HEK293 (cell line): ENCODE measurements around the gene PRG2.

Experiments used
- CTCF ChIA-PET: fragments of 350-600 bp; formaldehyde crosslinking; extraction: SDS; loops from one replicate; lab custom pipeline; 2021; ENCODE audit warnings: antibody characterized with exemption; lab: Yijun Ruan, JAX
- POLR2A ChIA-PET: fragments of 300-600 bp; formaldehyde crosslinking; extraction: SDS; loops from one replicate; lab custom pipeline; 2020; ENCODE audit warnings: antibody characterized with exemption, inconsistent platforms; lab: Yijun Ruan, JAX
- H3K27ac ChIP-seq: fragments of 200-500 bp; sonication (Bioruptor generic); 2 replicates; pipeline ENCODE4 v1.5.1; 2014; ENCODE audit warnings: low read depth, low read length, control low read depth, inconsistent platforms; ENCODE audit errors: extremely low read depth
- H3K36me3 ChIP-seq, 2 experiments: fragments of 200-500 bp in 1 of 2; sonication (Bioruptor generic) in 1 of 2; 1 replicate in 1 of 2; 2 replicates in 1 of 2; pipeline ENCODE4 v1.5.1; 2014 to 2017; ENCODE audit warnings: inconsistent platforms in 2 of 2, low read length in 2 of 2; ENCODE audit not compliant: control insufficient read depth in 2 of 2, insufficient read depth in 1 of 2
- H3K4me1 ChIP-seq: fragments of 200-500 bp; sonication (Bioruptor generic); 2 replicates; pipeline ENCODE4 v1.5.1; 2014; ENCODE audit warnings: mild to moderate bottlenecking, low read length, inconsistent platforms; ENCODE audit not compliant: control insufficient read depth, insufficient read depth
- H3K4me3 ChIP-seq: 2 replicates; pipeline ENCODE4 v1.5.1; 2011; ENCODE audit warnings: low read depth, mild to moderate bottlenecking, control low read depth, low read length, moderate library complexity
- H3K9me3 ChIP-seq: fragments of 200-500 bp; sonication (Bioruptor generic); 2 replicates; pipeline ENCODE4 v1.5.1; 2014; ENCODE audit warnings: low read depth, low read length, inconsistent platforms; ENCODE audit not compliant: control insufficient read depth, insufficient read depth
- BCL11A ChIP-seq: fragments of 450-650 bp; formaldehyde crosslinking; IDR thresholded peaks from 2 replicates; pipeline ENCODE4 v1.5.1; 2016; ENCODE audit warnings: low read depth, missing biosample characterization, missing genetic modification characterization
- GFI1B ChIP-seq: fragments of 450-650 bp; formaldehyde crosslinking; IDR thresholded peaks from 2 replicates; pipeline ENCODE4 v1.5.1; 2016; ENCODE audit warnings: missing biosample characterization, missing genetic modification characterization
- PRDM1 ChIP-seq: fragments of 450-650 bp; formaldehyde crosslinking; IDR thresholded peaks from 2 replicates; pipeline ENCODE4; 2016; ENCODE audit warnings: missing biosample characterization, missing genetic modification characterization
- SCRT1 ChIP-seq: fragments of 450-650 bp; formaldehyde crosslinking; IDR thresholded peaks from 2 replicates; pipeline ENCODE4 v1.5.1; 2016; ENCODE audit warnings: missing biosample characterization, missing genetic modification characterization, borderline replicate concordance
- YY2 ChIP-seq: fragments of 450-650 bp; formaldehyde crosslinking; IDR thresholded peaks from 2 replicates; pipeline ENCODE4 v1.5.1; 2016; ENCODE audit warnings: missing biosample characterization, missing genetic modification characterization
- ZBTB20 ChIP-seq: fragments of 450-650 bp; formaldehyde crosslinking; IDR thresholded peaks from 2 replicates; pipeline ENCODE4 v1.5.1; 2016; ENCODE audit warnings: missing biosample characterization, missing genetic modification characterization
- ZFP3 ChIP-seq: fragments of 450-650 bp; formaldehyde crosslinking; IDR thresholded peaks from 2 replicates; pipeline ENCODE4 v1.5.1; 2016; ENCODE audit warnings: low read depth, missing biosample characterization, missing genetic modification characterization
- ZNF132 ChIP-seq: fragments of 450-650 bp; formaldehyde crosslinking; IDR thresholded peaks from 2 replicates; pipeline ENCODE4 v1.5.1; 2017; ENCODE audit warnings: missing biosample characterization, missing genetic modification characterization, borderline replicate concordance
- ZNF133 ChIP-seq: fragments of 450-650 bp; formaldehyde crosslinking; IDR thresholded peaks from 2 replicates; pipeline ENCODE4 v1.5.1; 2016; ENCODE audit warnings: missing biosample characterization, missing genetic modification characterization
- ZNF157 ChIP-seq: fragments of 450-650 bp; formaldehyde crosslinking; IDR thresholded peaks from 2 replicates; pipeline ENCODE4 v1.5.1; 2016; ENCODE audit warnings: missing biosample characterization, missing genetic modification characterization
- ZNF169 ChIP-seq: fragments of 450-650 bp; formaldehyde crosslinking; IDR thresholded peaks from 2 replicates; pipeline ENCODE4 v1.5.1; 2016; ENCODE audit warnings: missing biosample characterization, missing genetic modification characterization
- ZNF19 ChIP-seq: fragments of 450-650 bp; formaldehyde crosslinking; IDR thresholded peaks from 2 replicates; pipeline ENCODE4; 2016; ENCODE audit warnings: missing biosample characterization, missing genetic modification characterization, low read depth
- ZNF214 ChIP-seq: fragments of 450-650 bp; formaldehyde crosslinking; IDR thresholded peaks from 2 replicates; pipeline ENCODE4 v1.5.1; 2017; ENCODE audit warnings: missing biosample characterization, mild to moderate bottlenecking, missing genetic modification characterization, borderline replicate concordance
- ZNF324 ChIP-seq: fragments of 450-650 bp; formaldehyde crosslinking; IDR thresholded peaks from 2 replicates; pipeline ENCODE4 v1.5.1; 2016; ENCODE audit warnings: missing biosample characterization, missing genetic modification characterization
- ZNF341 ChIP-seq: fragments of 450-650 bp; formaldehyde crosslinking; IDR thresholded peaks from 2 replicates; pipeline ENCODE4; 2016; ENCODE audit warnings: low read depth, missing biosample characterization, missing genetic modification characterization
- ZNF350 ChIP-seq: fragments of 450-650 bp; formaldehyde crosslinking; IDR thresholded peaks from 2 replicates; pipeline ENCODE4 v1.5.0; 2017; ENCODE audit warnings: missing biosample characterization, mild to moderate bottlenecking, missing genetic modification characterization
- ZNF48 ChIP-seq: fragments of 450-650 bp; formaldehyde crosslinking; IDR thresholded peaks from 2 replicates; pipeline ENCODE4 v1.5.1; 2016; ENCODE audit warnings: missing biosample characterization, missing genetic modification characterization
- ZNF518A ChIP-seq: fragments of 450-650 bp; formaldehyde crosslinking; conservative IDR thresholded peaks from 2 replicates; pipeline ENCODE4 v1.5.1; 2016; ENCODE audit warnings: low read depth, missing biosample characterization, missing genetic modification characterization
- ZNF561 ChIP-seq: fragments of 450-650 bp; IDR thresholded peaks from 2 replicates; pipeline ENCODE4 v1.5.1; 2018; ENCODE audit warnings: missing biosample characterization, missing genetic modification characterization, borderline replicate concordance
- ZNF596 ChIP-seq: fragments of 450-650 bp; IDR thresholded peaks from 2 replicates; pipeline ENCODE4 v1.5.0; 2018; ENCODE audit warnings: missing biosample characterization, mild to moderate bottlenecking, missing genetic modification characterization, moderate library complexity
- ZNF600 ChIP-seq: fragments of 450-650 bp; formaldehyde crosslinking; IDR thresholded peaks from 2 replicates; pipeline ENCODE4 v1.5.1; 2016; ENCODE audit warnings: missing biosample characterization, missing genetic modification characterization
- ZNF610 ChIP-seq: fragments of 450-650 bp; formaldehyde crosslinking; IDR thresholded peaks from 2 replicates; pipeline ENCODE4 v1.5.1; 2016; ENCODE audit warnings: missing biosample characterization, missing genetic modification characterization, borderline replicate concordance
- ZNF629 ChIP-seq: fragments of 450-650 bp; formaldehyde crosslinking; IDR thresholded peaks from 2 replicates; pipeline ENCODE4 v1.5.1; 2017; ENCODE audit warnings: missing biosample characterization, missing genetic modification characterization
- ZNF664 ChIP-seq: fragments of 450-650 bp; formaldehyde crosslinking; IDR thresholded peaks from 2 replicates; pipeline ENCODE4 v1.5.1; 2016; ENCODE audit warnings: missing biosample characterization, missing genetic modification characterization
- ZNF670 ChIP-seq: fragments of 450-650 bp; formaldehyde crosslinking; IDR thresholded peaks from 2 replicates; pipeline ENCODE4 v1.5.1; 2016; ENCODE audit warnings: missing biosample characterization, missing genetic modification characterization, low read depth
- ZNF704 ChIP-seq: fragments of 450-650 bp; formaldehyde crosslinking; IDR thresholded peaks from 2 replicates; pipeline ENCODE4 v1.5.1; 2016; ENCODE audit warnings: missing biosample characterization, missing genetic modification characterization
- ZSCAN18 ChIP-seq: fragments of 450-650 bp; formaldehyde crosslinking; IDR thresholded peaks from 2 replicates; pipeline ENCODE4 v1.5.1; 2016; ENCODE audit warnings: missing biosample characterization, missing genetic modification characterization

The PRG2 gene

GRCh38 chr11:57417056-57417455, 26.6 kb upstream of the PRG2 start (continued):
- TF ChIP-seq ZNF518A (tag by site-specific recombination) (no peak), ZSCAN18 (tag by site-specific recombination) (no peak), ZNF19 (tag by site-specific recombination) (no peak), ZNF169 (tag by site-specific recombination) (no peak), ZNF704 (tag by site-specific recombination) (no peak), YY2 (tag by site-specific recombination) (no peak), GFI1B (no peak), ZNF629 (tag by site-specific recombination) (no peak)
- TF ChIP-seq, all 188 proteins: peak for 0

- H3K36me3 ChIP-seq: no peaks in the 10 kb centered on the region
- ChIA-PET CTCF (interaction anchor here (0.6 kb wide), 1 partner anchor 16 kb away, joined by 3 read pairs; no protein-coding TSS in a partner anchor), POLR2A (no interaction called here)
- H3K4me3 ChIP-seq: no peak overlapping the region
- H3K4me1 ChIP-seq: no peaks in the 10 kb centered on the region
- TF ChIP-seq ZNF133 (tag by site-specific recombination) (no peak), SCRT1 (tag by site-specific recombination) (no peak), ZNF350 (tag by site-specific recombination) (no peak), ZNF214 (no peak), ZNF600 (tag by site-specific recombination) (no peak), ZNF341 (no peak), PRDM1 (tag by site-specific recombination) (no peak), ZBTB20 (tag by site-specific recombination) (no peak), ZNF48 (no peak)
- H3K9me3 ChIP-seq: no peaks in the 10 kb centered on the region
- H3K27ac ChIP-seq: no peak overlapping the region
These were observed 26.0 kb upstream of the PRG2 start for GRCh38 chr11:57416436-57416835.

GRCh38 chr11:57414612-57415212, 24.3 kb upstream of the PRG2 start:
- H3K27ac ChIP-seq: no peak overlapping the region
- TF ChIP-seq ZNF132 (tag by site-specific recombination): no peak
- TF ChIP-seq ZNF324 (tag by site-specific recombination): no peak
- no peak for TF ChIP-seq ZNF596 (tag by site-specific recombination)
- TF ChIP-seq ZNF670: no peak
- TF ChIP-seq ZNF610 (tag by site-specific recombination): no peak
- TF ChIP-seq ZNF157 (tag by site-specific recombination): no peak
- TF ChIP-seq ZNF664 (tag by site-specific recombination): no peak
- TF ChIP-seq ZNF561 (tag by site-specific recombination): no peak
- no peak for TF ChIP-seq ZFP3 (tag by site-specific recombination)
- TF ChIP-seq BCL11A: no peak

More at GRCh38 chr11:57414612-57415212, 24.3 kb upstream of the PRG2 start:
- Histone ChIP-seq H3K9me3 (no peaks in the 10 kb centered on the region), H3K4me3 (no peak overlapping the region), H3K36me3 (no peaks in the 10 kb centered on the region), H3K4me1 (no peaks in the 10 kb centered on the region)
- ChIA-PET POLR2A (no interaction called here), CTCF (no interaction called here)
